HG03442 (cell line): ENCODE measurements around the gene GALNT2.

Source experiments
- ATAC-seq: cut with Tn5 transposase; IDR thresholded peaks from one replicate; pipeline ENCODE4 v1.9.1; 2021; ENCODE audit warnings: mild to moderate bottlenecking, moderate library complexity; ENCODE audit not compliant: unreplicated experiment

The GALNT2 gene

DNA sequence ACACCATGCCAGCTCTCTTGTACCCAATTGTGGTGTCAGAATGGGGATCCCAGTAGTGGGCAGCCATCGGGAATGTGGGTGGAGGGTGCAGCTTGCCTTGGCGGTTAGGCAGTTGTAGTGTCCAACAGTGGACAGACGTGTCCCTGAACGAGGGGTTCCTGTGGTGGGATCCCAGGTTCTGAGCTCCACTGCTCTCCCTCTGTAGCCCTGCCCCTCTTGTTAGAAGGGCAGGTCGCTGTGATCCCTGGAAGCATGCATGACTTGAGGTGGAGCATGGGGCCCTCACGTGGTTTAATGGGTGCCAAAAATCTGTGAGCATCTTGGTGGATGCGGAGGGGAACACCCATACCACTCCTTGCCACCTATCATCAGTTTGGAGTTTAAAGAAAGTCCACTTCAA, 4.3 kb downstream of the GALNT2 start:
- no peak for ATAC-seq

DNA sequence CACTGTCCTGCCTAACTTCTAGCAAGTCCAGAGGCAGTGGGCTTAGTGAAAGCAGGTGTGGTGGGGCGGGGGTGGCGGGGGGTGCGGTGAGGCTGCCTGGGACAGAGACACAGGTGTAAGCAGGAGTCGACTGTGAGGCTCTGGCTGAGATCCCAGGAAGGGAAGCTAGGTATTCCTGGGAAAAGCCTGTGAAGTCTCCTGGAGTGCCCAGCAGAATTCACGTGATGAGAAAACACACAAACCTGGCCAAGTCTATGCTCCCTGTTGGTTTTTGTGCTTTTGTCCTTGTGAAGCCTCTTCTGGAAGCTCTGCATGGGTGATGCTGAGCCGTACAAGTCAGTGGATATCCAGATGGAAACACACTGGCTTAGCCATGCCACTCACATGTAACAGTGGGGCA, 5.3 kb downstream of the GALNT2 start:
- ATAC-seq, result no peak

DNA sequence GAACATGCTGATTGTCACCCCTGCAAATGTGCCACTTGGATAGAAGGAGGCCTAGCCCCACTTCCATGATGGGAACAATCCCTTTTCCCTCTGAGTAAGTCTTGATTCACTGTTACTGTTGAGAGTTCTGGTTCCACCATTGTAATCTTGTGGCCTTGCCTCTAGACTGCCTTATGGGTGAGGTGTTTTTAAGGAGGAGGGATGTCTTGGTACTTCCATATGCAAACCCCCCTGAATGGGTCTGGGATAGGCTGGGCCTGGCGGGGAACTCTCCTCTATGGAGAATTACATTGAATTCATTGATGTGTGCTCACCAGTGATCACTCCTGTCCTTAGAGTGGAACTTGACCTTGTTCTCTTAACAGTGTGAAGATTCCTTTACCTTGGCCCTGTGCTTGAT, 5.8 kb downstream of the GALNT2 start:
- no peak for ATAC-seq

DNA sequence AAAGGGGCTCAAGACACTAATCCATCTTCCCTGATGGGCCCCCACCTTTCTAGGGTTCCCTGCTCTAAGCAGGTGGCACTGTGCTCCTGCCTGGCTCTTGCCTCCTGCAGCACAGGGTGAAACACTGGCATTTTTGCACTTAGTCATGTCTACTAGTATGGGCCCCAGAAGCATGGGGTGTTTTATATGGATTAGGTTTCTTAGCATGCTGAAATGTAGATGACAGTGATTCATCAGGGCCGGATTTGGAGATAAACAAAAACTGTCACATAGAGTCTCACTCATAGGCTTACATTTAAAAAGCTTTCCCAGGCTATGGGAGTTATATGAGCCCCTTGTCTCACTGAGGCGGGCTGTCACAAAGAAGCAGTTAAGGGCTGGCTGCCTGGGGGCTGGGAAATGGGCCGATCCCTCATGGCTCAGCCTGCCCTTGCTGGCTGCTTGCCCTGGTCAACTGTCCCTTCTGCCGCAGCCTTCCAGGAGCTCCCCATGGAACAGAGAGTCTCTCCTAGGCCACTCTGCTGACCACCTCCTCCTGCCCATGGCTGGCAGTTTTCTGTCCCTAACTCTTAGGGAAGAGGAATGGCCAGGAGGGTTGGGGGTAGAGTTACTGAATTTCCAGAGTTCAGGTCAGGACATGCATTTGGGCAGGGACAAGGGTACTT, 6.5 kb downstream of the GALNT2 start:
- ATAC-seq, result no peak

DNA sequence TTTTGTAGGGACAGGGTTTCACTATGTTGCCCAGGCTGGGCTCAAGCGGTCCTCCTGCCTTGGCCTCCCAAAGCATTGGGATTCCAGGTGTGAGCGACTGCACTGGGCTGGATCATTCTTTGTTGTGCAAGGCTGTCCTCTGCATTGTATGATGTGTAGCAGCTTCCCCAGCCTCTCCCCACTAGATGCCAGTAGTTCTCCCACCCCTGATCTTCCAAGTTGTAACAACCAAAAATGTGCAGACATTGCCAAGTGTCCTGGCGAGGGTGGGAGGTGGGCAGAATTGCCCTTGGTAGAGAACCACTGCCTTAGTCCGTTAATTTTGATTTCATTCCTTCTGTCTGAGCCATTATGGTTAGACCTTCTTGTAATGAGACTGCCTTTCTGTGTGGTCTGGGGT, 7.2 kb downstream of the GALNT2 start:
- ATAC-seq, result no peak

DNA sequence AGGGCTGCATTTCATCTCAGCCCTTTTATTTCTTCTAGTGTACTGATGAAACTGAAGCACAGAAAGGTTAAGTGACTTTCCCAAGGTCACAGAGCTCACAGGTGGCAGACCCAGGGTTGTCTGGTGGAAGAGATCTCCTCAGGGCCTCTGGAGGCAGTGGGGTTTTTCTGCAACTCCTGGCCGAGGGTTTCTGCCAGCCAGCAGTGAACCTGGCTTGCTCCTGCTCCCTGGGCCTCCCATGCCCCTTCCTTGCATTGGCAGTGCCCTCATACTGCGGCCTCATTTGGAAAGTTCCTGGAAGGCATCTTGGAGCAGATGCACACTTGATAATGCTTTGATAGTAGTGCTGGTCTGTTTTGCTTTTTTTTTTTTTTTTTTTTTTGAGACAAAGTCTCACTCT, 7.7 kb downstream of the GALNT2 start:
- ATAC-seq, result no peak

DNA sequence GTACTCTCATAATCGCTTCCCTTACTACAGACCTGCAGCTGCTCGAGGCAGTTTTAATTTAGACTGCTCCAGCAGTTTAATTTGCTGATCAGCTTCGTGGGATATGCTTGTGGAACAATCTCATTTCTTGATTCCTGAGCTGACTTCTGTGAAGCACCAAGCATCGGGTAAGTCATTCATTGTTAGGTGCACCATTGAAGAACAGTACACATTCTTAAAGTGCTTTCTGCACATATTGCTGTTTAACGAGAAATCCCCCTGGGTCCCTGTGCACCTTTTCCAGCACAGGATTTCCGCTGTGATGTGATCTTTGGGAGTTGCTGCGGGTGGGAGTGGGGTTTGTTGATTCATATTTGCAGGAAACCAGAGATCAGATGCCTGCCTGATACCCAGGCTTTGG, 9.1 kb downstream of the GALNT2 start:
- ATAC-seq, result no peak

DNA sequence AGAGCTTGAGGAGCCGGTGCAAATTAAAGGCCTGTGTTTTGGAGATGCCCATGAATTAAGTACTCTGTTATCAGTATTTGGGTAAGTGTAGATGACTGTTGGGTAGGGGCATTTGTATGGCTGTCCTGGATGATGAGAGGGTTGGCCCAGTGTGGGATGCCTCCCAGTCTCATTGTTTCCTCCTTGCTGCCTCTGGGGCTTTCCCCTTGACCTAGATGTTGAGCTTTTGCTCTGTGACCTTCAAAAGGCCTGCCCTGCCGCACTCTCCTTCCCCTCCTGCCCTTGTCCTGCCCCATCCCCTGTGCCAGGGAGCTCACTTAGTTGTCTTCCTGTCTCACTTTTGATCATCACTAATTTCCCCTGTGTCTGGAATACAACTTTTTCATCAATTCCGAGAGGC, 10.0 kb downstream of the GALNT2 start:
- ATAC-seq, result no peak

DNA sequence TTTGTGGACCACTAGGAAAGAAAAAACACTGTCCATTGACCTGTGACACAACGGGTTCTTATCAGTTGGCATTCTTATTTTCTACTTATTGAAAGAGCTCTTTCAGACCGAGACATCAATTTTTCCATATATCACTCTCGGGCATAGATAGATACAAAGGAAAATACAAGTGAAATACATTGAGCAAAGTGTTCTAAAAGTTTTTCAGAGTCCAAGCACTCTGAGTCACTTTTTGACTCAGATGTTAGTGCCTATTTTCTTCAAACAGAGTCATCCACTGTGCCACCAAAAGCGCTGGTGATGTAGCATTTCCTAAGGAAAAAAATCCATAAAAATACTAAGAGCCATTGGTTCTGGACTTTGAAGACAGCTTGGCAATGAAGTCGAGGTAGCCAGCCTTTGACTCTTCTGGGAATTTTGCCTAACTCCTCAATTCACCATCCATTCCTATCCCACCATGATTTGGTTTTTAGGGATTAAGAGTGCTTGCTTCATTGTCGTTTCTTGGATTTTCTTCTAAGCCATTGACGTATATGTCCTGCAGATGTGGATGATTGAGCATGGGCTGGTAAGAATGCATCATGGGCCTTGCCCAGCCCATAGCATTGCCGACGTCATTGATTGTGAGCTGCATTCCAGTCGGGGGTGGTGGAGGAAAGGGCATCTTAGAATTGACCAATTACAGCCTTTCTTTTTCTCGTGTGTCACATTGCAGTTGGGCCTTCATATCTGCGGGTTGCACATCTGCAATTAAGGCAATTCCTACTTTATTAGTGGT, 10.6 kb downstream of the GALNT2 start:
- ATAC-seq, result no peak

DNA sequence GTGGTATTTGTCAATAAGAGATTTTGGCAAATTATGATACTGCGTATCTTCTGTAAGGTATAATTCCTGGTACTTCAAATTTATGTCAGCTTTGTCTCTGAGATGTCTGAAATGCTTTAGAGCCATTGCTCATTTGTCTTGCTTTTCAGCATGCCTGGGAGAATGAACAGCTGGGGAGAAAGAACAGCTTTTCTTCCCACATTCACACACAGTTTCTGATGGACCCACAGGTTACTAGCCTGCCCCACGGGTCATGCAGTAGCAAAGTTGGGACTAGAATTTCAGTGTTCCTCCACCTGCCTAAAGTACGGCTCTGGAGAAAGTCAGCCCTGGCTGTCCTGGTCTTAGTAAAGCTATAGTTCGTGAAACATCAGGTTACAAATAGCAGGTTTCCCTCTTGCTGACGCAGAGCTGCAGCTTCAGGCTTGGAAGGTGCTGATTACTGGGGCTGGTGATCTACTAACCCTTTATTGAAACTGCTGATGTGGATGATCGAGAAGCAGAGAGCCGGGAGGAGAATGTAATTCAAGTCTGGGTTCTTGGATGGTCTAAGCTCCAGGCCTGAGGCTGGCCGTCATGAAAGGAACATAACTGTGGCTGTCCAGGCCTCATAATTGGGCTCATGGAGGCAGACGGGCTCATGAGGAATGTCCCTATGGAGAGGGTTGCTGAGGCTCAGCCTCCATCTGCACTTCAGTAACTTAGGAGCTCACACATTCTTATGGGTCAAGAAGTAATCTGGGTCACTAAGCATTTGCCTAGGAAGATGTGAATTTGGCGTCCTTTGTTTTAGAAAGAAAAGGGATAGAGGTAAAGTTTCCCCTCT, 12.4 kb downstream of the GALNT2 start:
- ATAC-seq, result no peak

DNA sequence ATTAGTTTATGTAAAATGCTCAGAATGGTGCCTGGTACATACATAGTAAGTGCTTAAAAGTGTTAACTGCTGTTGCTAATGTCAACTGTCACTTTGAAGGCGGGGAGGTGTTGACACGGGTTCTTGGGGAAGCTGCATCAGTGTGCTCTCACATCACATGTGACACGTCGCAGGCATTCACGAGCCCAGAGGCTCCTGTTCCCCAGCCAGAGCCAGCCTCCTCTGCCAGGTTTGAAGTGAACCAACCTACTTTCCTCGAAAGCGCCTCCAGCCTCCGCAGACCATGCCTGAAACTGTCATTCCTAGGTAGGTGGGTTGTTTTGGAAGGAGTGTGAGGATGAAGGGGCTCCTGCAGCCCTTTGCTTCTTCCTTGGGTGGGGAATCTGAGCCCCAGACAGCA, 13.8 kb downstream of the GALNT2 start:
- ATAC-seq, result no peak

DNA sequence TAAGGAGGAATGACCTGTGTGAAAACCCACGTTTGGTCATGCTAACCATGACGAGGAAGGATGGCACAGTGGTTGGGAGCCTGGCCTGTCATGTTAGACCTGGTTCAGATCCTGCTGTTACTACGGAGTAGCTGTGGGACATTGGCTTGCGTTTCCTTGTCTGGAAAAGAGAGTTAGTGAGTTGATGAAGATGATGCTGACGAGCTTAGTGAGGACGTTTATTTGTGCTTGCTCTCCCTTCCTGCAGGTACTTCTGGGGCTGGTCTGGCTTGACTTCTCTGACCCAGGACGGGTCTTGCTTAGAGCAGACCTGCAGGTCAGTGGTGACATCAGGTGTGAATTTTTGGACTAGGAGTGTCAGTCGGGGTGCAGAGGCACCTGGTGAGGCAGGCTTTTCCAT, 14.7 kb downstream of the GALNT2 start:
- no peak for ATAC-seq

DNA sequence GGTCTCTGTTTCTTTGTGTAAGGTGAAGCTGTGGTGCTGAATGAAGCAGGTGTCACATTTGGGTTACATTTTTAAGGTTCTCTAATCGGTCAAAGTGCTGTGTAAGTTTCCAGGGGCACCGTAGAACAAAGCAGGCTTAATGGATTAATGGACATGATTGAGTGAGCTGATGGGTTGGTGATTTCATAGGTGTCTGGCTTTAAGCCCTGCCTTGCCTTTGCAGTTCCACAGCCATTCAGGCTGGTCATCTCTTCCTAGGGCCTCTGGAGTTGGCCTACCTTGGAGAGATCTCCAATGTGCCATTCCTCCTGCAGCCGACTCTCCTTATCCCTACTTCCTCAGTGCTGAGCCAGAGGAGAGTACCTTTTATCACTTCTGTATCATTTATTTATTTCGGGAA, 15.2 kb downstream of the GALNT2 start:
- no peak for ATAC-seq

DNA sequence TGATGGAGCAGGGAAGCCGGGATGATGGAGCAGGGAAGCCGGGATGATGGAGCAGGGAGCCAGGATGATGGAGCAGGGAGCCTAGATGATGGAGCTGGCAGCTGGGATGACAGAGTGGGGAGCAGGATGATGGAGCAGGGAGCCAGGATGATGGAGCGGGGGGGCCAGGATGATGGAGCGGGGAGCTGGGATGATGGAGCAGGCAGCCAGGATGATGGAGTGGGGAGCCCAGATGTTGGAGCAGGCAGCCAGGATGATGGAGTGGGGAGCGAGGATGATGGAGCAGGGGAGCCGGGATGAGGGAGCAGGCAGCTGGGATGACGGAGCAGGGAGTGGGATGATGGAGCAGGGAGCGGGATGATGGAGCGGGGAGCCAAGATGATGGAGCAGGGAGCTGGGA, 16.0 kb downstream of the GALNT2 start:
- no peak for ATAC-seq

DNA sequence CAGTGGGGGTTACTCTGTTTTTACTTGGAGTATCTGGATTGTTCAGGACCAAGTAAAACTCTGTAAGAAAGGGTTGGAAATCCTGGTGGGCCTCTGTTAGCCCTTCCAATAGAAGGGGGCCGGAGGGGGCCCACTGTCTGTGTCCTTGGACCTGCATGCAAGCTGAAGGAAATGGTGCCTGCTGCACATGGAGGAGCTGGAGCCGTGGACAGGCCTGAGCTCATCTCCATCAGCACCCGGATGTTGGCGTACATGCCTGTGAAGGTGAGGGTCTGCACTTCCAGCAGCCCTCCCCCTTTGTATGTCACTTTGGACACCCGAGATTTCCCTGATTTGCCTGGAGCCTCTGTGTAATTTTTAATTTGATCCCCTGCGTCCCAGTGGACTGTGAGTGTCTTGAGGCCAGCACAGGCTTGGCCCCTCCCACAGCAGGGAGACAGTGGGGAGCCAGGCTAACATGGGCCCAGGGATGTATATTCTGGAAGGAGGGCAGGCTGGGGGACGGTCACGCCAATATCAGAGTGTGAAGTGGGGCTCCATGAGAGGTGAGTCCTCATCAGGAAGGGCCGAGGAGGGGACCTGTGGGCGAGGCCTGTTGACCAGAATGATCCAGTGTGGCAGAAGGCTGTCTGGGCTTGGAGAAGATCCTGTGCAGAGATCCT, 16.8 kb downstream of the GALNT2 start:
- ATAC-seq, result no peak

DNA sequence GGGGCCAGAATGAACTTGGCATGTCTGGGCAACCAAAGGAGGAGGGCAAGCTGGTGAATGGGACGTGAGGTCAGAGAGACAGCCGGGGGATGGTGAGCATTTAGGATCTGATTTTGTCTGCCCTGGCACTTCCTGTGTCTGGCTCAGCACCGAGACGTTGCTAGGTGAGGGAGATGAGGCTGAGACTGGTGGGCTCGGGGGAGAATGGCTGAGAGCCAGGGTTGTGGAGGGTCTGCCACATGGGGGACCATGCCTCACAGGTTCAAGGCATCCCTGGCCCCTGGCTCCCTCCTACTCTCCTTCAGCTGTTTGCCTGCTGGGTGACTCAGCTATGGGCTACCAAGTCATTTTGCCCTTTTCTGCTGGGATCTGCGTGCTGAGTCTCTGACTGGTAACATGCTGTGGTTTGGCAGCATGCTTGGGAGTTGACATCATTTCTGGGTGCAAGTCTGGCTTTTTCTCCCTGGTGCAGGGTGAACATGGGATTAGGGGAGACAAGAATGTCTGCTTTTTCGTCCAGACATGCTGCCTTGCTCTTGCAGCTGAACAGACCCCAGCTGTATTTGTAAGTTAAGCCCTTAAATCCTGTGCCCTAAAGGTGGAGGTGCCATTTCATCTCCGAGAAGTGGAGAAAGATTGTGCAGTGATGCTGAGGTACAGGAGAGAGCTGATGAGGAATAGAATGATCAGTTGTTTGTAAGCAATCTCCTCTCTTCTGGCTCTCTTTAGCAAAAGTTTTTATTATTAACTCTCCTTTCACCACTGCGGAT, 17.6 kb downstream of the GALNT2 start:
- peak; percentile 80 for ATAC-seq

DNA sequence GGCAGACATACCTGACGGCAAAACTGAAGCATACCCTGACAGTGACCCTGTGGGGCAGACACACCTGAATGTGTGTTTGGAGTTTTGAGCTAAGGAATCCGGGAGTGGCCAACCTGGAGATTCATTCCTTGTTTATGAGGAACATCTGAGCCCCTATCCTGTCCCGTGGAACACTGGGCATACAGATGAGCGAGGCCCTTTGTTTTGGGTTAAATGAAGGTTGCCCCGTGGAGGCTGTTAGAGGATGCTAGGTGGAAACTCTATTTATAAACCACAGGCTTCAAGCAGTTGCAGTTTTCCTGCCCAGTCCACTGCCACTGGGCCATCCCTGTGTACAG, 18.1 kb downstream of the GALNT2 start:
- no peak for ATAC-seq

DNA sequence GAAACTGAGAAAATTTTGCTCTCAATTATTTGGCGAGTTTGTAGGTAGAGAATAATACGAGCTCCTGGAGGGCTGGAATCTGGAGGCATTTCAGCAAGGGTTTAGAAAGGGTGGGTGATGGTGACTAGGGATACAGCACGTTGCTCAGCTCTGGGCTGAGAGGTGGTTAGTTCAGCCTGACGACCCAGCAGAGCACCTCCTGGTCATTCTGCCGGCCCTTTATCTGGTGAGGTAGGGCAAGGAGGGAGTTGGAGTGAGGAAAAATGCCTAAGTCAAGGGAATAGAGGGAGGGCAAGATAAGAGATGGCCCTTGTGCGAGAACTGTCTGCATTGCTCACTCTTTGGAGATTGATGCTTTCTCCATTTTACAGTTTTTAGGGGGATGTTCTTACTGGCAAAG, 19.1 kb downstream of the GALNT2 start:
- ATAC-seq, result no peak

DNA sequence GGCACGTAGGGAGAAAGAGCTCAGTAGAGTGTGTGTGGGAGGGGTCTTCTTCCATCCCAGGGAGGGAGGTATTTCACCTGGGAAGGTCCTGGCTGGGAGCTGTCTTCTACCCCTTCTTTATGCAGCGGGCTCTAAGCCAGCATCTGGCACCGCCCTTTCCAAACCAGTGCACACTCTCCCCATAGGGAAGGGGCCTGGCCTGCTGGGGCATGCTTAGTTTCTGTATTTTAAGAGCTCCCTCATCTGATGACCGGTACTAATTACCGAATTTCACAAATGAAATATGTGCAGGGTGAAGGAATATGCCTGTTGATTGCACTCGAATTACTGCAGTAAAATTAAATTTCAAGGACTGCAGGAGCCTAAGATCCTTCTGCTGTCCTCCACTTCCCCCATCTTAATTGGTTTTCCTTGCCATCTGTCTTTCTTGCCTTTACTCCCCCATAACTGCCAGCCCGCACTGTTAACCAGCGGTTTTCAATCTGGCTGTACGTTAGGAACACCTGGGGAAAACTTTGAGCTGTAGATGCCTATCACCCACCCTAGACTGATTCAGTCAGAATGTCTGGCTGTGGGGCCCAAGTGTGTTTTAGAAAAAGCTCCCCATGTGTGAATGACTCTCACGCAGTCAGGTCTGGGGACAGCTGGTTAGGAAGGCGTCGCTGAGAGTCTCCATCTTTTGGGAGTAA, 20.1 kb downstream of the GALNT2 start:
- ATAC-seq, result no peak

DNA sequence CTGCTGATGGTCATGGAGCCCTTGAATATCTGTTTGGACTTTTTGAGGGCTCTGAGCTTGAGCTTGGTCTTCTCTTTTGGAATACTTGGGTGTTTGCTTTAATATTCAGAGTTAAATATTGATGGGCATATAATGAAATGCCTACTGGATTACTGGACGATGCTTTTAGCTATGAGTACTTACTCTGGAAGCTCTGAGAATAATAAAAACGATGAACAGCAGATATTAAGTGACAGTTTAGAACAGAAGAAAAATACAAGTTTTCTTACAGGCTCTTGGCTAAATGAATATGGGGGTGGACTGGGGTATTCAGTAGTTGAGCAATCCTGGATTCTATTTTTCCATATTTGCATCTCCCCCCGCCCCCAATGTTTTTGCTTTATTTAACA, 20.7 kb downstream of the GALNT2 start:
- no peak for ATAC-seq
